IMR-90 (cell line): Measurements from ENCODE around the gene CYB5D1. TPM values are rescaled to one million over a fixed set of nuclear protein-coding genes. Genes with fewer than 3 reads are reported as not detected.

ENCODE experiments used
- ATAC-seq: fragments of 200-7000 bp; cut with Tn5 transposase; 2 replicates; pipeline ENCODE4 v1.9.1; 2020; ENCODE audit warnings: low read depth, mild to moderate bottlenecking, moderate library complexity
- BruUV-seq: library from RNA; stranded (reverse); fragments of 400-500 nt; replicated peaks from 2 replicates; lab custom pipeline; 2021; lab: Mats Ljungman, UMichigan
- CTCF ChIA-PET: fragments of 300-600 bp; formaldehyde crosslinking; extraction: SDS; loops from one replicate; lab custom pipeline; 2021; ENCODE audit warnings: antibody characterized with exemption; lab: Yijun Ruan, JAX
- POLR2A ChIA-PET: fragments of 300-600 bp; sonication (Branson Sonifier 250); formaldehyde crosslinking; loops from one replicate; lab custom pipeline; 2022; ENCODE audit warnings: antibody characterized with exemption; ENCODE audit not compliant: unreplicated experiment; lab: Charles Lee
- DNase-seq: peaks from one replicate; pipeline ENCODE4 v3.0.0; 2013
- H2AFZ ChIP-seq: replicated peaks from 2 replicates; pipeline ENCODE3; 2013; ENCODE audit warnings: low read length, mild to moderate bottlenecking; ENCODE audit not compliant: poor library complexity
- H2AK5ac ChIP-seq: 2 replicates; pipeline ENCODE4 v1.6.1; 2013; ENCODE audit warnings: low read depth, low read length, inconsistent platforms
- H2AK9ac ChIP-seq: replicated peaks from 2 replicates; pipeline ENCODE3; 2013; ENCODE audit warnings: mild to moderate bottlenecking, low read depth, low read length, moderate library complexity; ENCODE audit not compliant: poor library complexity
- H2BK120ac ChIP-seq: 2 replicates; pipeline ENCODE4 v1.6.1; 2013; ENCODE audit warnings: low read depth, low read length, inconsistent platforms
- H2BK15ac ChIP-seq: 3 replicates; pipeline ENCODE4 v1.6.1; 2013; ENCODE audit warnings: low read depth, low read length, inconsistent platforms
- H2BK20ac ChIP-seq: 2 replicates; pipeline ENCODE4 v1.6.1; 2013; ENCODE audit warnings: low read depth, mild to moderate bottlenecking, inconsistent platforms, low read length, moderate library complexity
- H2BK5ac ChIP-seq: 2 replicates; pipeline ENCODE4 v1.6.1; 2013; ENCODE audit warnings: mild to moderate bottlenecking, low read depth, low read length, inconsistent platforms; ENCODE audit not compliant: poor library complexity, severe bottlenecking
- H3K14ac ChIP-seq: replicated peaks from 2 replicates; pipeline ENCODE4 v1.6.1; 2013; ENCODE audit warnings: low read depth, low read length, inconsistent platforms
- H3K18ac ChIP-seq: 2 replicates; pipeline ENCODE4 v1.6.1; 2013; ENCODE audit warnings: low read depth, low read length, control low read depth
- H3K23ac ChIP-seq: 2 replicates; pipeline ENCODE4 v1.6.1; 2013; ENCODE audit warnings: low read depth, low read length, inconsistent platforms
- H3K27ac ChIP-seq: 2 replicates; pipeline ENCODE4 v1.5.1; 2013; ENCODE audit warnings: mild to moderate bottlenecking, control low read depth, low read length; ENCODE audit not compliant: insufficient read depth
- H3K27me3 ChIP-seq: 2 replicates; pipeline ENCODE4 v1.6.1; 2013; ENCODE audit warnings: low read length; ENCODE audit not compliant: control insufficient read depth, insufficient read depth
- H3K36me3 ChIP-seq: 2 replicates; pipeline ENCODE4 v1.6.1; 2013; ENCODE audit warnings: low read length, mixed read lengths; ENCODE audit not compliant: control insufficient read depth, insufficient read depth
- H3K4ac ChIP-seq: 2 replicates; pipeline ENCODE4 v1.6.1; 2013; ENCODE audit warnings: low read depth, low read length, inconsistent platforms
- H3K4me1 ChIP-seq: 2 replicates; pipeline ENCODE4 v1.6.1; 2013; ENCODE audit warnings: low read length, mixed read lengths; ENCODE audit not compliant: control insufficient read depth, insufficient read depth
- H3K4me2 ChIP-seq: 2 replicates; pipeline ENCODE4 v1.6.1; 2013; ENCODE audit warnings: low read depth, mild to moderate bottlenecking, control low read depth, low read length, moderate library complexity
- H3K4me3 ChIP-seq: 2 replicates; pipeline ENCODE4 v1.5.1; 2013; ENCODE audit warnings: low read depth, mild to moderate bottlenecking, control low read depth, low read length, moderate library complexity; ENCODE audit not compliant: insufficient read depth
- H3K56ac ChIP-seq: 2 replicates; pipeline ENCODE4 v1.6.1; 2013; ENCODE audit warnings: low read length, inconsistent platforms; ENCODE audit not compliant: insufficient read depth; ENCODE audit errors: extremely low read depth
- H3K79me1 ChIP-seq, 2 experiments: 2 replicates each; pipeline ENCODE4 v1.6.1; 2013; ENCODE audit warnings: low read length in 2 of 2, inconsistent platforms in 1 of 2, low read depth in 1 of 2
- H3K9ac ChIP-seq: 2 replicates; pipeline ENCODE4 v1.6.1; 2013; ENCODE audit warnings: low read depth, low read length, control low read depth
- H3K9me1 ChIP-seq: 2 replicates; pipeline ENCODE4 v1.6.1; 2013; ENCODE audit warnings: low read length, inconsistent platforms; ENCODE audit not compliant: insufficient read depth
- H3K9me3 ChIP-seq: 2 replicates; pipeline ENCODE4 v1.6.1; 2013; ENCODE audit warnings: low read length; ENCODE audit not compliant: control insufficient read depth, insufficient read depth
- H4K20me1 ChIP-seq: 2 replicates; pipeline ENCODE4 v1.6.1; 2013; ENCODE audit warnings: low read length, inconsistent platforms; ENCODE audit not compliant: insufficient read depth
- H4K5ac ChIP-seq: 2 replicates; pipeline ENCODE4 v1.6.1; 2013; ENCODE audit warnings: mild to moderate bottlenecking, low read depth, low read length, control low read depth
- H4K8ac ChIP-seq, 2 experiments: 2 replicates each; pipeline ENCODE4 v1.6.1; 2013; ENCODE audit warnings: low read depth in 2 of 2, low read length in 2 of 2, control low read depth in 1 of 2, inconsistent platforms in 1 of 2
- H4K91ac ChIP-seq: 2 replicates; pipeline ENCODE4 v1.6.1; 2013; ENCODE audit warnings: low read depth, low read length, inconsistent platforms; ENCODE audit not compliant: insufficient read depth
- BHLHE40 ChIP-seq: fragments of 150-350 bp; IDR thresholded peaks from 2 replicates; pipeline ENCODE4 v1.6.1; 2016; ENCODE audit warnings: mild to moderate bottlenecking, low read depth, low read length
- CTCF ChIP-seq: conservative IDR thresholded peaks from 2 replicates; pipeline ENCODE4 v1.5.1; 2012; ENCODE audit warnings: mild to moderate bottlenecking, low read depth, low read length, improper control_type of control experiment
- FOS ChIP-seq: fragments of 150-350 bp; IDR thresholded peaks from 2 replicates; pipeline ENCODE4 v1.6.1; 2016; ENCODE audit warnings: low read depth, low read length
- RCOR1 ChIP-seq: IDR thresholded peaks from 2 replicates; pipeline ENCODE4 v1.6.1; 2012; ENCODE audit warnings: mild to moderate bottlenecking, low read length, improper control_type of control experiment; ENCODE audit not compliant: insufficient replicate concordance
- RFX5 ChIP-seq: IDR thresholded peaks from 2 replicates; pipeline ENCODE4 v1.8.0; 2012; ENCODE audit warnings: low read depth, mild to moderate bottlenecking, low read length, moderate library complexity
- USF2 ChIP-seq: fragments of 150-350 bp; IDR thresholded peaks from 2 replicates; pipeline ENCODE4 v1.6.1; 2017; ENCODE audit warnings: mild to moderate bottlenecking, antibody characterized with exemption, low read length, low read depth
- WGBS, 2 experiments: methylation state at CpG; one replicate each; pipeline versions ENCODE4 v1.1.5 to v1.1.7; 2013; ENCODE audit warnings: missing lambda C conversion rate in 2 of 2; ENCODE audit not compliant: insufficient read length in 1 of 2; ENCODE audit errors: extremely low coverage in 2 of 2; 5-methylcytosine and 5-hydroxymethylcytosine counted together
- dilution Hi-C: fragments of 300-500 bp; cut with HindIII; formaldehyde crosslinking; loops from one replicate; pipeline ENCODE4 v1.14.3; 2018; ENCODE audit warnings: low sequenced_read_pairs; ENCODE audit not compliant: unreplicated experiment
- in situ Hi-C: fragments of 300-500 bp; cut with MboI; formaldehyde crosslinking; loops from 3 replicates; pipeline ENCODE4 v1.14.3; 2019; ENCODE audit warnings: low sequenced_read_pairs, inconsistent platforms, mixed read lengths
- intact Hi-C: fragments of 100-400 bp; cut with micrococcal nuclease; formaldehyde crosslinking; loops from 2 replicates; pipeline ENCODE4 v1.10.0; 2022
- polyA plus RNA-seq, 3 experiments: library from polyadenylated mRNA; depleted of rRNA; stranded (reverse); fragments of >200 nt; gene quantifications; 2 replicates each; pipeline ENCODE4 v1.2.3, GENCODE V29; 2012; ENCODE audit warnings: low replicate concordance in 1 of 3
- total RNA-seq: library from RNA; depleted of rRNA; stranded (reverse); fragments of >200 nt; gene quantifications from 2 replicates; pipeline ENCODE4 v1.2.3, GENCODE V29; 2012

Gene CYB5D1
- total and polyA plus RNA-seq, 2 of the 4 experiments (the other 2 are of a cell fraction), result 8.8 to 10.8 TPM

GRCh38 chr17:7864995-7865650 is 7.3 kb downstream of the CYB5D1 start:
- no peak overlapping the region for H4K5ac ChIP-seq
- H4K8ac ChIP-seq, result no peak overlapping the region
- no peak overlapping the region for H2BK5ac ChIP-seq
- H3K23ac ChIP-seq, result no peak overlapping the region
- WGBS, 2 experiments, result no CpG with 5 or more reads among the region's 5 CpGs
- H3K4ac ChIP-seq, result no peak overlapping the region
- H2AK9ac ChIP-seq, result no peak overlapping the region
- H3K79me1 ChIP-seq, result peaks cover 10 to 32% of the 10 kb centered on the region in 2 experiments; a peak in 3 of 4 replicates
- H3K4me1 ChIP-seq, result no peaks in the 10 kb centered on the region
- H3K56ac ChIP-seq, result no peak overlapping the region
- no peak overlapping the region for H2AFZ ChIP-seq
- H3K9ac ChIP-seq, result no peak overlapping the region
- no peak overlapping the region for H2AK5ac ChIP-seq
- intact Hi-C loops (loop anchor here (1.0 kb wide), 1 partner anchor 123 kb away; no protein-coding TSS in a partner anchor), dilution Hi-C loops (no loop called here), in situ Hi-C loops (loop anchor here (5.0 kb wide), 1 partner anchor 32 kb away; no protein-coding TSS in a partner anchor)
- no peaks in the 10 kb centered on the region for H3K27me3 ChIP-seq
- CTCF ChIA-PET, result interaction anchor here (0.7 to 1.0 kb wide), 2 partner anchors 125 kb away, joined by 3 read pairs; no protein-coding TSS in a partner anchor
- no peak overlapping the region for H2BK20ac ChIP-seq
- H2BK15ac ChIP-seq, result no peak overlapping the region
- DNase-seq (no peak), ATAC-seq (no peak)
- no peak overlapping the region for H3K27ac ChIP-seq
- no peak overlapping the region for H3K4me2 ChIP-seq
- no TSS peak for BruUV-seq
- no peak overlapping the region for H4K91ac ChIP-seq
- no peaks in the 10 kb centered on the region for H3K9me3 ChIP-seq
- H3K36me3 ChIP-seq, result peaks cover 15% of the 10 kb centered on the region
- POLR2A ChIA-PET, result no interaction called here
- H3K4me3 ChIP-seq, result no peak overlapping the region
- H2BK120ac ChIP-seq, result no peak overlapping the region
- H3K18ac ChIP-seq, result no peak overlapping the region
- peaks cover 3% of the 10 kb centered on the region; the same call in 1 of the 2 replicates for H4K20me1 ChIP-seq
- no peaks in the 10 kb centered on the region for H3K9me1 ChIP-seq
- H3K14ac ChIP-seq, result no peak overlapping the region
- TF ChIP-seq RFX5 (no peak), CTCF (no peak), BHLHE40 (no peak), FOS (no peak), RCOR1 (no peak), USF2 (no peak)
